NCI-H345 treated with DMSO at 0.1 percent for 48 hours (cell line): ENCODE results near the gene SYNPO.

Experiments used
- DNase-seq: peaks from one replicate; lab custom pipeline; 2025; ENCODE audit not compliant: unreplicated experiment; lab: John Stamatoyannopoulos, UW

Gene SYNPO

DNA sequence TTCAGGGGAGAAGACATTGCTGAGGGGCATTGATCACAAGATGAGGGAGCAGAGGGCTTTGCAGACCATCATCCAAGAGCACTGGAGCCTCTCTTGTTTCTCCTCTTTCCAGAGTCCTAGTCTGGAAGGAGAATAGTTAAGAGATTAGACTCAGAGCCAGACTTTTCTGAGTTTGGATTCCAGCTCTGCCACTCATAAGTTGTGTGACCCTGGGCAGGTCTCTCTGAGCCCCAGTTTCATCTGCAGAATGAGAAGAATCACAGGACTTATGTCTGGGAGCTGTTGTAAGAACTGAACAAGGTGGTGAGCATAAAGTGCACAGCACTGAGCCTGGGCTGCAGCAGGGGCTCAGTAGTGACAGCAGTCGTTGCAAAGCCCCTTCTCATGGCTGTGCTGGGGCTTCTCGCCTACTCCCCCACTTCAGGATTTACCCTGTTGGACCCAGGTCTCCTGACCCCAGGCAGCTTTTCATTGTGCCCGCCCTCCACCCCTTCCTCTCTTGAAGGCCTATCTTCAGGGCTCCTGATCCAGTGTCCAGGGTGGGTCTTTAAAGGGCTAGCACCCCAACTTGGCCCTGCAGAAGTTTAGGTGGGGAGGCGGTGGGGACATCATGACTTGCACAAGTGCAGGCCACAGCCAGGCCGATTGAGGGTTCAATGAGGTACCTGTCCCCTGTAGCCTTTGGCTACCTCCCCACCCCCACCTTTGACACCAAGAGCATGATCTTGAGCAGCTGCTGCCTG lies 1.5 kb downstream of the SYNPO start:
- no peak for DNase-seq

DNA sequence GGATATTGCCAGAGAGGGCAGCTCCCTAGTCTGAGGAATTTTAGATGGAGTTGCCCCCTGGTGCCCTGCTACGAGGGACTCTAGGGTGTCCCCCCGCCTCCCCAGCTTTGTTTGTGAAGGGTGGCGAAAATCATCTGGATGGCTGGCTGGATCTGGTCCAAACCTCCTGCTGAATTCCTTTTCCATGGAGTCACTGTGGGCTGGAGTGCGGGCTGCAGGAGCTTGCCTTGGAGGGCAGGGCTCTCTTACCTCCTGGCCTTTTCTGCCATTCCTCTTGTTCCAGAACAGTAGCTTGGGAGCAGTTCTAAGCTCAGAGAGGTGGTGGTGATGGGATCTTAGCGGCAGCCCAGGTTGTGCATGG lies 2.1 kb downstream of the SYNPO start:
- no peak for DNase-seq

DNA sequence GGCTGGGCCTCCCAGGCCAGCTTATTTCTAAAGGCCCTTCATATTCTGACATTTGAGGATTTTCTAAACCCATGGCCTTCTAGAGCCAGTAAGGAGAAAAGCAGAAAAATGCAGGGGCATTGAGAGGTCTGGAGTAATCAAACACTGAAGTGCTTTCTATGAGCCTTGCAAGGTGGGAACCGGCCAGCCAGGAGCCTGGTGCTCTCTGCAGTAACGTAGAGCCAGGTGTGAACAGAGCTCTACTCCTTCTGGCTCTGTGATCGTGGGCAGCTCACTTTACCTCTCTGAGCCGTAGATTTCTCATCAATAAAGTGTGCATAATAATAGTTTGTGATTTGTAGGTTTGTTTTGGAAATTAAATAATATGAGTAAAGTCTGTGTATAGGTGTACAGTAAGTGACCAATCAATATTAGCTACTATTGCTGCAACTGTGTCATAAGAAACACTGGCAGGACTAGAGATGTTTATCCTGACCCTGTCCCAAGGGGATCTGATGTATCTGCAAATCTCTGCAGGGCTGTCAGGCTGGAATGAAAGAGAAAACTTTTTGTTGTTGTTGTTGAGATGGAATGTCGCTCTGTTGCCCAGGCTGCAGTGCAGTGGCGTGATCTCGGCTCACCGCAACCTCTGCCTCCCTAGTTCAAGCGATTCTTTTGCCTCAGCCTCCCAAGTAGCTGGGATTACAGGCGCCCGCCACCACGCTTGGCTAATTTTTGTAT lies 2.7 kb downstream of the SYNPO start:
- DNase-seq = no peak

DNA sequence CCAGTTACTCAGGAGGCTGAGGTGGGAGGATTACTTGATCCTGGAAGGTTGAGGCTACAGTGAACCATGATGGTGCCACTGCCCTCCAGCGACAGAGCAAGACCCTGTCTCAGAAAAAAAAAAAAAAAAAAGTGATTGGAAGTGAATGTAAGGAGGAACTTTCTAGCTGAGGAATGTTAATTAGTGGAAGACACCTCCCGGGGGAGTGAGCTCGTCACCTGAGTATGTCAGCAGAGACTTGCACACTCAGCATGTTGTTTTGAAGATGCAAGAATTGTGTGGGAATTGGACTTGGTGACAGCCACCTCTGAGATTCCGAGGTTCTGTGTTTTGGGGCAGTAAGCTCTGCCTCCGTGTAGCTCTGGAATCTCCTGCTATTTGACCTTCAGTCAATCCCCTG lies 3.6 kb downstream of the SYNPO start:
- DNase-seq = no peak

DNA sequence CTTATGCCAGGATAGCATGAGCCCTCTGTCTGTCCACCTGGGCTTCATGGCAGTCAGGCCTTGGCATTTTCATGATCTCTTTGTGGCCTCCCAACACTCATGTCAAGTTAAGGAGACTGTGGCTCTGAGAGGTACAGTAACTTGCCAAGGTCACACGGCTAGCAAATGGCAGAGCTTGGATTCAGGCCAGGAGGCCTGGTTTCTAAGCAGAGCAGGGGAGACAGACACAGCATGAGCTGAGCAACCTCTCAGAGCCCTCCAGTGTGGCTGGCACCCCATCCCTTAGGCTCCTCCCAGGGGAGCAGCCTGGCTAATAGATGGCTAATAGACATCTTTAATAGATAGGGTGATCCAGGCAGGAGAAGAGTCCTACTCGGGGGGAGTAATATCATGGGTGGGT lies 4.1 kb downstream of the SYNPO start:
- DNase-seq = no peak

DNA sequence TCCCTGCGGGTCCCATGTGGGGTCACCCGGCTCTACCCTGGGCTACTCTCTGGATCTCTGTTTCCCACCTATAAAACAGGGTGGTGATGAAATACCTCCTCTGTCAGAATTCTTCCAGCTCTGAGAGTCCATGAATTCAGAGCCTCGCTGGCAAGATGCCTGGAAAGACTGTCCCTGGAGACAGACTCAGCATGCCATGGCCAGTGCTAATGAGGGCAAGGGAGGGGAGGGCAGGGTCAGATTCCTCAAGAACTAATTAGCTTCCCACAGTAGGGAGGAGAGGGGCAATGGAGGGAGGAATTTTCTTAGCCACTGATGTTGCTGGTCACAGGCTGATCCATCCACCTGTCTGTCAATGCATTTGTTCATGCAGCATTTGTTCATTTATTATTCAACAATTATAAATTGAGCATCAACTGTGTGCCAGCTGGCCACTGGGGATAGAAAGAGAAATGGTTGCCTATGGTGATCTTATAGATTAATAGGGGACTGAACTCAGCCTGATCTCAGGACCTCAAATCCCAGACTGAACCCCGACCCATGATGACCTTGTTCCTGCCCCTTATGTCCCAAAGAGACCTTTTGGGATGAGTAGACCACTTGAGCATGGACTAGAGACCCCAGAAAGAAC lies 4.7 kb downstream of the SYNPO start:
- DNase-seq = no peak

DNA sequence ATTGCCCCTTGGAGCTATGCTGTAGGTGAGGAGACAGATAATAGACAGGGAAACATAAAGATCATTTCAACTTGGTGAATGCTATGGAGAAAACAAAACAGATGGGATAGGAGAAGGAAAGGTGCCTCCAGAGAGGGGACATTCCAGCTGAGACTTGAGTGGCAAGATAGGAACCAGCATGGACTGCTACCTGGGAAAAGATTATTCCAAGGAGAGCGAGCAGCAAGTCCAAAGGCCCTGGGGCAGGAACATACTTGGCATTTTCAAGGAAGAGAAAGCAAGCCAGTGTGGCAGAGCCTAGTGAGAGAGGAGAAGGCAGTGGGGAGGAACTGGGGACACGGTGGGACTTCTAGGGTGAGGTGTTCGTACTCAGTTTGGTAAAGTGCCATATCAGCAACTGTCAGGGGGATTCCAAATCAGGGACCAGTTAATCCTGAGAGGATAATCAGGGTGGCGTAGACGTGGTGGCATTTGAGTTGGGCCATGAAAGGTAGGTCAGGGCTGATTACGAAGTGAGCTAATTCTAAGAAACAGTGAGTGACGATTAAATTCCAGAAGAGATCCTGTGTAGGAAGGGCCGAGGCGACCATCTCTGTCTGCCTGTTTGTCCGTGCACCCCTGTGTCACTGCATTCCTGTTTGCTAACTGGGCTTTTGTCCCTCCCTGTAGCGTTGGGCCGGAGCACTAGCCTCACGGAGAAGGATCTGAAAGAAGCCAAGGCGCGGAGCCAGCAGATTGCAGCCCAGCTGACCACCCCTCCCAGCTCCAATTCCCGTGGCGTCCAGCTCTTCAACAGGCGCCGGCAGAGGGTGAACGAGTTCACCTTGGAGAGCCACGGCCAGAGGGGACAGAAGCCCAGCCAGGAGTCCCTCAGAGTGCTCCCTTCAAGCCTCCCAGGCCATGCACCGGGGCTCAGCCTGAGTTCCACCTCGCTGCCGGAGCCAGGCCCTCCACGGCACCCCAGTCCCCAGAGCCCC lies 7.1 kb downstream of the SYNPO start:
- no peak for DNase-seq

DNA sequence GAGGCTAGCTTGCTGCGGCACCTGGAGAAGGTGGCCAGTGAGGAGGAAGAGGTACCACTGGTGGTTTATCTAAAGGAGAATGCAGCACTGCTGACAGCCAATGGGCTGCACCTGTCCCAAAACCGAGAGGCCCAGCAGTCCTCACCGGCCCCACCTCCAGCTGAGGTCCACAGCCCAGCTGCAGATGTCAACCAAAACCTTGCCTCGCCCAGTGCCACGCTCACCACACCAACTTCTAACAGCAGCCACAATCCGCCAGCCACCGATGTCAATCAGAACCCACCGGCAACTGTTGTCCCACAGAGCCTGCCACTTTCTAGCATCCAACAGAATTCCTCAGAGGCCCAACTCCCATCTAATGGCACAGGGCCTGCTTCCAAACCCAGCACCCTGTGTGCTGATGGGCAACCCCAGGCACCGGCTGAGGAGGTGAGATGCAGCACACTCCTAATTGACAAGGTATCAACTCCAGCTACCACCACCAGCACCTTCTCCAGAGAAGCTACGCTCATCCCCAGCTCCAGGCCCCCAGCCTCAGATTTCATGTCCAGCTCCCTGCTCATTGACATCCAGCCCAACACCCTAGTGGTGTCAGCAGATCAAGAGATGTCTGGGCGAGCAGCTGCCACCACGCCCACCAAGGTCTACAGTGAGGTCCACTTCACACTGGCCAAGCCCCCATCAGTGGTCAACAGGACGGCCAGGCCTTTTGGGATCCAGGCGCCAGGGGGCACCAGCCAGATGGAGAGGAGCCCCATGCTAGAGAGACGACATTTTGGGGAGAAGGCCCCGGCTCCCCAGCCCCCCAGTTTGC lies 8.0 kb downstream of the SYNPO start:
- no peak for DNase-seq

DNA sequence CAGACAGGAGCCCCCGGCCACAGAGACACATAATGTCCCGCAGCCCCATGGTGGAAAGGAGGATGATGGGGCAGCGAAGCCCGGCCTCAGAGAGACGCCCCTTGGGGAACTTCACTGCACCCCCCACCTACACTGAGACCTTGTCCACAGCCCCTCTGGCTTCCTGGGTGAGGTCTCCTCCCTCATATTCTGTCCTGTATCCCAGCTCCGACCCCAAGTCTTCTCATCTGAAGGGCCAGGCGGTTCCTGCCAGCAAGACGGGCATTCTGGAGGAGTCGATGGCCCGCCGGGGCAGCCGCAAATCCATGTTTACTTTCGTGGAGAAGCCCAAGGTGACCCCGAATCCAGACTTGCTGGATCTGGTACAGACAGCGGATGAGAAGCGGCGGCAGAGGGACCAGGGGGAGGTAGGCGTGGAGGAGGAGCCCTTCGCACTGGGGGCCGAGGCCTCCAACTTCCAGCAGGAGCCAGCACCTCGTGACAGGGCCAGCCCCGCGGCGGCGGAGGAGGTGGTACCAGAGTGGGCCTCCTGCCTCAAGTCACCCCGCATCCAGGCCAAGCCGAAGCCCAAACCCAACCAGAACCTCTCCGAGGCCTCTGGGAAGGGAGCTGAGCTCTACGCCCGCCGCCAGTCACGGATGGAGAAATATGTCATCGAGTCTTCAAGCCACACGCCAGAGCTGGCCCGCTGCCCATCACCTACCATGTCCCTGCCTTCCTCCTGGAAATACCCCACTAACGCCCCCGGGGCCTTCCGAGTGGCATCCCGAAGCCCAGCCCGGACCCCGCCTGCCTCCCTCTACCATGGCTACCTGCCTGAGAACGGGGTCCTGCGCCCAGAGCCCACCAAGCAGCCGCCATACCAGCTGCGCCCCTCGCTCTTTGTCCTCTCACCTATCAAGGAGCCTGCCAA lies 8.9 kb downstream of the SYNPO start:
- no peak for DNase-seq

DNA sequence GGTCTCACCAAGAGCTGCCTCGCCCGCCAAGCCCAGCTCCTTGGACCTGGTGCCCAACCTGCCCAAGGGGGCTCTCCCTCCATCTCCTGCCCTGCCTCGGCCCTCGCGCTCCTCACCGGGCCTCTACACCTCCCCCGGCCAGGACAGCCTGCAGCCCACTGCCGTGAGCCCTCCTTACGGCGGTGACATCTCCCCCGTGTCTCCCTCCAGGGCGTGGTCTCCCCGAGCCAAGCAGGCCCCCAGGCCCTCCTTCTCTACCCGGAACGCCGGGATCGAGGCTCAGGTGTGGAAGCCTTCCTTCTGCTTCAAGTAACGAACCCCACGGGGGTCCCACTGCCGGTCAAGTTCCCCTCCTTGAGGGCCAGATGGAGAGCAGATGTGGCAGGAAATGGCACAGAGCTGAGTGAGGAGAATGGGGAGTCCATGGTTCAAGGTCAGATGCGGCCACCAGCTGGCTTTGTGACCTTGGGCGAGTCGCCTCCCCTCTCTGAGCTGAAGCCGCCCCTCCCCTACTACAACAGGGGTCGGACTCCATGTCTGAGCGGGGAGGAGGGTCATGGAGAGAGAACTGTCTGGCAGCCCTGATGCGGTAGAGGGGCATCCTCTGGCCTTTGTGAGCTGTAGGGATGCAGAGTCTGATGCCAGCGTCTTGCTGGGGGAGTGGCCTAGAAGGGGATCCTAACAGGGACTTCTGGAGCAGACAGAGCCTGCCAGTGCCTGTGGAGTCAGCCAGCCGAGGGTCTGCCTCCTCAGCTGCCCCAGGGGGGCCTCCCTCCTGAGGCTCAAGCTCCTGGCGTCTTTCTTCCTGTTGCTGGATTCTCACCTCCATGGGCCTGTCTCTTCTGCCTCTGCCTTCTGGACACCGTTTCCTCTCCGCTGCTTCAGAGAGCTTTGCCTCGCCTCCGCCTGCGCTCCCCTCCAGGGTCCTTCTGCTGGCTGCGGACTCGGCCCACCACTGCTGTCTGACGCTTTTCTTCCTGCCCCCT lies 9.9 kb downstream of the SYNPO start:
- DNase-seq = no peak

DNA sequence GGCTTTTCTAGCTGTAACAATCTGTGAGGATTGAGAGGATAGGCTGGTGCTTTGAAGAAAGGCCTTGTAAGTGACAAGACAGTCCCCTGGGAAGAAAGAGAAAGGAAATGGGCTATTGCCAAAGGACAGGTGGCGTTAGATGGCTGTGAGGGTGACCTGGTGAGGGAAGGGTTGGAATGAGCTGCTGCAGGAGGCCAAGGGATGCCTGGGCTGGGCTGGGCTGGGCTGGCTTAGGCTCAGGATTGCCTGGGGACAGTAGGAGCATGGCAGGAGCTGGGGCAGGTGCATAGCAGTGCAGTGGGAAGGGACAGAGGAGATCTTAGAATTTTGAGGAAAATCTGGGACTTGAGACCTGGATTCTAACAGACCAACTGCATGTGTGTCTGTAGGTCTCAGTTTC lies 10.9 kb downstream of the SYNPO start:
- DNase-seq = no peak

DNA sequence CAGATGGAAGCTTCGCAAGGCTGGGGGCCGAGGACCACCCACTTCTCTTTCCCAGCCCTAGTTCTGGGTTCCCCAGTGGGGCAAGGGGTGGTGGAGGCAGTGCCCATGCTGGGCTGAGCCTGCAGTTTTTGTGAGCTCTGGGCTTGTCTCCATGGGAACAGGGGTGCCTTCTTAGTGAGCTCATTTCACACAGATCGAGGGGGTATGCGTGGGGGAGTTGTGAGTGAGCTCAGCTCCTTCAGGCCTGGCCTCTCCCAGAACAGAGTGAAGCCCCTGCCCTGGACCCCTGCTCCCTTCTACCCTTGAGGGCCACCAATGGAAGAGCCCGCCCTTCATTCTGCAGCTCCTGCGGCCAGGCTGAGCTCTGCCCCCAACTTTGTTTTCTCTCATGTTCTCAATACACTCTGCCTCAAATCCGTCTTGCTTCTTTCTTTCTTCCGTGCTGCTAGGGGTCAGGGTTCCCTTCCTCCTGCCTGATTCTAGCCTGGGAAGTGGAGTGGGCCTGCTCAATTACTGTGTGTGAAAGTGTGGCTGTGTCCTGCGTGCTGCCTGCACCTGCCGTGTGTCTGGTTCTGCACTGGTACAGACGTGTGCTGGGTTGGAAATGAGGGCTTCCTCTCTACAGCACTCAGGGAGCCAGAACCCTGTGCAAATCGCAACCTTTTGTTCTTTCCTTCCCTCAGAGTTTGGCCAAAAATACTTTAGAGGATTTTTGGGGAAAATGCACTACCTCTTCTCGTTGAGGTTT lies 11.6 kb downstream of the SYNPO start:
- no peak for DNase-seq

DNA sequence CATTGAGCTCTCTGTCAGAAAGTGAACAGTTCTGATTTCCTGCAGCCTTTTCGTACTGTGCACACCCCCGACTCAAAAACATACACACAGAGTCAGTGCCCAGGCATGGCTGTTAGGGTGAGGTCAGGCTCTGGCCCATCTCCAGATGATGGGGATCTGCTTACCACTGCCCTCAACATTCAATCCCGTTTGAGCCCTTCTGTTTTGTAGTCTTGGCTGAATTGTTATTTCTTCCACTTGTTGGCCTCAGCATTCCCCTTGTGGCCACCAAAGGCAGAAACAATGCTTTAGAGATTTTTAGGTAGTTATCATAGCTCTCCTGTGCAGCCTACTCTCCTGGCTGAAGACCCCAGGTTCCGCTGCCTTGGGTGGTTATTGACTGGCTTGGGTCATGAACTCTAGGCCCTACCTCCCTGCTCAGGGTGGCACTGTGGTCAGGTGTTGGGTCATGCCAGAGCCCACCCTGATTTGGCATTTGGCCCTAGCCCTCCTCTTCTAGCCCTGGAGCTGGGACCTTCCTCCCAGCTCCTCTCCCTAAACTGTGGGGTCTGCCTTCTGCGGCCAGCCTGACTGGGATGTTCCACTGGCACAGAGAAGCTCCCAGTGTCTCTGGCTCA lies 12.8 kb downstream of the SYNPO start:
- no peak for DNase-seq

DNA sequence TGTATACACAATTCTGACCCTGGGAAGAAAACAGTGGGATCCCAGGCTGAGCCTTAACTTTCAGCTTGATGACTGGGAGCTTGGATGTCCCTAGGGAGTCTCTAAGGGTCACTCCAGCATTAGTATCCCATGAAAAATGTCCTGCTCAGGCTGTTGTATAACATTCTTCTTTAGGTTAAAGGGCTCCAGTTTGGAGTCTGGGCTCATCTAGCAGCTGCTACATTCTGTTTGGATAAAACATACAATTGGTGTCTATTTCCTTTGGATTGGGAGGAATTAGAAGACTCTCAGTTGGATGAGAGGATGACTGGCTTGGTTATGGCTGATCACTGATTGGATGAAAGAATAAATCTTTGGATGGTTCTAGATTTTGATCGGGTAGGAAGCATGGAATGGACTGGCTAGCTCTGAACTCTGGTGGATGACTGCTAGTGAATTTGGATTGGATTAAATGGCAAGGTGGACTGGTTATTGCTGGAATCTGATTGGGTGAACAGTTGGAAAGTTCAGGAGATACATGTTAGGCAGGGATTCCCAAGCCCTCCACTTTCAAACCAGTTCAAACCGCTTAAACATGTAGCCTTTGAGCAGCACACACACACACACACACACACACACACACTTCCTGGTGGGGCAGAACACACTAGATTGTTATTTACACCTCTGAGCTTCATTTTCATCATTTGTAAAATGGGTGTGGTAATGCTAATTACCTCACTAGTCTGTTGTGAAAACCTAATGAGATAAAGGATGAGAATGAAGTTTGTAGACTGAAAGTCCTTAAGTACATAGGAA lies 13.5 kb downstream of the SYNPO start:
- no peak for DNase-seq

DNA sequence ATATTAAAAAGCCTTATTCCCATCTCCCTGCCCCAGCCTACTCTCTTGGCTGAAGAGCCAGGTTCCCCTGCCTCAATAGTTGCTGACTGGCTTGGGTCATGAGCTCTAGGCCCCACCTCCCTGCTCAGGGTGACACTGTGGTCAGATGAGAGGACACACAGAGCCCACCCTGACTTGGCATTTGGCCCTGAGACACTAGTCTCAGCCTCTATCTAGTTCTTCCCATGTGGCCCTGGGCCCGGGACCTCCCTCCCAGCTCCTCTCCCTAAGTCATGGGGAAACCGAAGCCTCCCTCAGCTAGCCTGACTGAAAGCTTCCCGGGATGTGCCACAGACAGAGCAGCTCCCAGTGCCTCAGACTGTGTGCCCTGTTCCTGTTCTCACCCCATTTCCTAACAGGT lies 14.8 kb downstream of the SYNPO start:
- DNase-seq = no peak
